Panc1 (cell line): Measurements from ENCODE around the gene BCAS3.
"Not testable (repeated sequence)": the region's sequence is repeated elsewhere in the genome, so short reads cannot be mapped to it uniquely, and the experiment has no call there.

Experiments
- POLR2AphosphoS5 ChIP-seq: IDR thresholded peaks from 2 replicates; pipeline ENCODE4 v1.6.1; 2012; ENCODE audit warnings: mild to moderate bottlenecking, low read depth, low read length, moderate library complexity
- TCF7L2 ChIP-seq: IDR thresholded peaks from 2 replicates; pipeline ENCODE4 v1.6.1; 2011; ENCODE audit warnings: mild to moderate bottlenecking, low read depth, low read length, inconsistent platforms
- TF ChIP-seq, protein P1 (sequence below): fragments of 450-650 bp; IDR thresholded peaks from 2 replicates; pipeline ENCODE4 v1.5.1; 2017; ENCODE audit warnings: mild to moderate bottlenecking
- TF ChIP-seq, protein P2 (sequence below), 2 experiments: IDR thresholded peaks; 2 replicates each; pipeline ENCODE4 v1.6.1; 2011 to 2012; ENCODE audit warnings: low read depth in 2 of 2, control low read depth in 1 of 2, low read length in 1 of 2, mild to moderate bottlenecking in 1 of 2, moderate library complexity in 1 of 2; ENCODE audit not compliant: insufficient read depth in 1 of 2

DNA sequence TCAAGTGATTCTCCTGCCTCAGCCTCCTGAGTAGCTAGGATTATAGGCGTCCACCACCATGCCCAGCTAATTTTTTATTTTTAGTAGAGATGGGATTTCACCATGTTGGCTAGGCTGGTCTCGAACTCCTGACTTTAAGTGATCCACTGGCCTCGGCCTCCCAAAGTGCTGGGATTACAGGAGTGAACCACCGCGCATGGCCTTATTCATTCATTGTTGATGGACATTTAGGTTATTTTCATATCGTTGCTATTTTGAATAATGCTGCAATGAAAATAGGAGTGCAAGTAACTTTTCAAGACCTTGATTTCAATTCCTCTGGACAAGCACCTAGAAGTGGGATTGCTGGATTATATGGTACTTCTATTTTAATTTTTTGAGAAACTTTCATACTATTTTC lies 752.2 kb downstream of the BCAS3 start:
- TF ChIP-seq, protein P1, sequence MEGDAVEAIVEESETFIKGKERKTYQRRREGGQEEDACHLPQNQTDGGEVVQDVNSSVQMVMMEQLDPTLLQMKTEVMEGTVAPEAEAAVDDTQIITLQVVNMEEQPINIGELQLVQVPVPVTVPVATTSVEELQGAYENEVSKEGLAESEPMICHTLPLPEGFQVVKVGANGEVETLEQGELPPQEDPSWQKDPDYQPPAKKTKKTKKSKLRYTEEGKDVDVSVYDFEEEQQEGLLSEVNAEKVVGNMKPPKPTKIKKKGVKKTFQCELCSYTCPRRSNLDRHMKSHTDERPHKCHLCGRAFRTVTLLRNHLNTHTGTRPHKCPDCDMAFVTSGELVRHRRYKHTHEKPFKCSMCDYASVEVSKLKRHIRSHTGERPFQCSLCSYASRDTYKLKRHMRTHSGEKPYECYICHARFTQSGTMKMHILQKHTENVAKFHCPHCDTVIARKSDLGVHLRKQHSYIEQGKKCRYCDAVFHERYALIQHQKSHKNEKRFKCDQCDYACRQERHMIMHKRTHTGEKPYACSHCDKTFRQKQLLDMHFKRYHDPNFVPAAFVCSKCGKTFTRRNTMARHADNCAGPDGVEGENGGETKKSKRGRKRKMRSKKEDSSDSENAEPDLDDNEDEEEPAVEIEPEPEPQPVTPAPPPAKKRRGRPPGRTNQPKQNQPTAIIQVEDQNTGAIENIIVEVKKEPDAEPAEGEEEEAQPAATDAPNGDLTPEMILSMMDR = not testable (repeated sequence)
- TF ChIP-seq, protein P2, sequence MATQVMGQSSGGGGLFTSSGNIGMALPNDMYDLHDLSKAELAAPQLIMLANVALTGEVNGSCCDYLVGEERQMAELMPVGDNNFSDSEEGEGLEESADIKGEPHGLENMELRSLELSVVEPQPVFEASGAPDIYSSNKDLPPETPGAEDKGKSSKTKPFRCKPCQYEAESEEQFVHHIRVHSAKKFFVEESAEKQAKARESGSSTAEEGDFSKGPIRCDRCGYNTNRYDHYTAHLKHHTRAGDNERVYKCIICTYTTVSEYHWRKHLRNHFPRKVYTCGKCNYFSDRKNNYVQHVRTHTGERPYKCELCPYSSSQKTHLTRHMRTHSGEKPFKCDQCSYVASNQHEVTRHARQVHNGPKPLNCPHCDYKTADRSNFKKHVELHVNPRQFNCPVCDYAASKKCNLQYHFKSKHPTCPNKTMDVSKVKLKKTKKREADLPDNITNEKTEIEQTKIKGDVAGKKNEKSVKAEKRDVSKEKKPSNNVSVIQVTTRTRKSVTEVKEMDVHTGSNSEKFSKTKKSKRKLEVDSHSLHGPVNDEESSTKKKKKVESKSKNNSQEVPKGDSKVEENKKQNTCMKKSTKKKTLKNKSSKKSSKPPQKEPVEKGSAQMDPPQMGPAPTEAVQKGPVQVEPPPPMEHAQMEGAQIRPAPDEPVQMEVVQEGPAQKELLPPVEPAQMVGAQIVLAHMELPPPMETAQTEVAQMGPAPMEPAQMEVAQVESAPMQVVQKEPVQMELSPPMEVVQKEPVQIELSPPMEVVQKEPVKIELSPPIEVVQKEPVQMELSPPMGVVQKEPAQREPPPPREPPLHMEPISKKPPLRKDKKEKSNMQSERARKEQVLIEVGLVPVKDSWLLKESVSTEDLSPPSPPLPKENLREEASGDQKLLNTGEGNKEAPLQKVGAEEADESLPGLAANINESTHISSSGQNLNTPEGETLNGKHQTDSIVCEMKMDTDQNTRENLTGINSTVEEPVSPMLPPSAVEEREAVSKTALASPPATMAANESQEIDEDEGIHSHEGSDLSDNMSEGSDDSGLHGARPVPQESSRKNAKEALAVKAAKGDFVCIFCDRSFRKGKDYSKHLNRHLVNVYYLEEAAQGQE (IDR thresholded peaks at IDR 0.05; ENCODE audit: insufficient read depth in 1 of 2, low read depth in 2 of 2, low read length in 1 of 2) = not testable (repeated sequence)
- not testable (repeated sequence) for TF ChIP-seq TCF7L2, POLR2AphosphoS5
